GM13976 (cell line): ENCODE results near the gene KRT85.

Experiments used
- DNase-seq: peaks from one replicate; pipeline ENCODE4 v3.0.0; 2012; ENCODE audit warnings: low spot score
- CTCF ChIP-seq: IDR thresholded peaks from 2 replicates; pipeline ENCODE4 v1.5.1; 2012; ENCODE audit warnings: borderline replicate concordance, mild to moderate bottlenecking; ENCODE audit not compliant: insufficient read depth; ENCODE audit errors: extremely low read depth, missing control alignments, control extremely low read depth
- in situ Hi-C: fragments of 300-500 bp; cut with MboI; formaldehyde crosslinking; loops from one replicate; pipeline ENCODE4 v1.12.0; 2022; ENCODE audit warnings: low sequenced_read_pairs, mixed read lengths, inconsistent platforms; ENCODE audit not compliant: unreplicated experiment

Gene KRT85

GRCh38 chr12:52398176-52398575 lies 30.9 kb upstream of the KRT85 start:
- TF ChIP-seq CTCF: no peak
- in situ Hi-C loops: no loop called here
- DNase-seq: no peak

- no peak for TF ChIP-seq CTCF
- in situ Hi-C loops: no loop called here
- DNase-seq: no peak
These were observed 29.4 kb upstream of the KRT85 start for GRCh38 chr12:52396656-52397055.

GRCh38 chr12:52395761-52396434 lies 28.6 kb upstream of the KRT85 start:
- in situ Hi-C loops: no loop called here
- no peak for TF ChIP-seq CTCF
- DNase-seq: no peak

GRCh38 chr12:52394836-52395405 lies 27.6 kb upstream of the KRT85 start:
- DNase-seq: no peak
- in situ Hi-C loops: no loop called here
- TF ChIP-seq CTCF: no peak

- DNase-seq: no peak
- in situ Hi-C loops: no loop called here
- TF ChIP-seq CTCF: no peak
These were observed 25.3 kb upstream of the KRT85 start for GRCh38 chr12:52392465-52393007.

- DNase-seq: no peak
- in situ Hi-C loops: no loop called here
- TF ChIP-seq CTCF: no peak
These were observed 24.3 kb upstream of the KRT85 start for GRCh38 chr12:52391618-52392002.
